NCI-H1105 (cell line): Measurements from ENCODE around the gene FALEC.
"Not testable (repeated sequence)": the region's sequence is repeated elsewhere in the genome, so short reads cannot be mapped to it uniquely, and the experiment has no call there.

Source experiments
- DNase-seq: peaks from one replicate; lab custom pipeline; 2025; lab: John Stamatoyannopoulos, UW

Gene FALEC

DNA sequence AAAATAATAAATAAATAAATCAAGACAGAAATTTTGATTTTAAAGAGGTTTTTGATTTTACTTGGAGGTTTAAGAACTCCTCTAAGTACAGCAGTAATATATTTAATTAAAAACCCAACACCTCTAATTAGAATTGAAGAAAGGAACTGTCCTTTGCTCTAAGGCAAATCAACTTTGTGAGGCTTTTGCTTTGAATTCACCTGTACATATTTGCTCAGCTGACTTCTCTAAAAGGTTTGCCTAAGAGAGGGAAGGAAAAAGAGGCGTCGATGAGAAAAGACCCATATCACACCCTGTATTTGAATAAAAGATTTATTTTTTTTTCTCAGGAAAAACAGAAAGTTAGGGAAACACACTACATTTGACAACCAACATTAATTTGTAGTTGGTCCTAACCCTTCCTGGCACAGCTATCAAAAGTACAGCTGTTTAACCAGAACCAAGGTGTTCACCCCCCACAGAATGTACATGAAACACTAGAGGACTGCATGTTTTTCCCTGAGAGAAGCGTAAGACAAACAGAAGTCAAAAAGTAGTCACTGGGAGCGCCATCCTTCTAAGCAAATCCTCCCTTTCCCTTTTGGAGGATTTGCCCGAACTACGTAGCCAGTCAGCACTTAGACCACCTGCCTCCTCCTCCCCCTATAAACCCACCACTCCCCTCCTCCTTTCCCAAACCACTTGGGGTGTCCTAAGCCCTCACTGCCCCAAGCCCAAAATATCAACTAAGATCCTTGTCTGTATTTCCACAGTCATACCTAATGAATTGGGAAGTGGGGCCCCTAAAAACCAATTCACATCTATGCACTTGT lies 58.9 kb downstream of the FALEC start:
- no peak for DNase-seq

DNA sequence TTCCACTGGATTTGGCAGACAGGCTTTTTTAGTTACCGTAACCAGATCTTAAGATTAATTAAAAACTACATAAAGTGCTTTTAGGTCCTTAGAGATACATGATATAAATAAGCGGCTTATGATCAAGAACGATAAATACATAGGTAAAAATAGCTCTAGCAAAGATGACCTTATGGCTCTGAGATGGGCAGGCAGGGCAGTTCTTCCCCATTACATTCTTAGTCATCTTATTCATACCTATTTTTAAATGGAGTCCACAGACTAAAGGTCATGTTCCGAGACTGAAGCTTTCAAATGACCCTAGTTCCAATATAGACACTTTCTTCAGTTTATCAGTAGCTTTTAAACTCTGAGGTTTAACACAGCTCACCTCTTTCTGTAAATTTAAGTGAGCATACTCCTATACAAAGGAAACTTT lies 59.5 kb downstream of the FALEC start:
- no peak for DNase-seq

DNA sequence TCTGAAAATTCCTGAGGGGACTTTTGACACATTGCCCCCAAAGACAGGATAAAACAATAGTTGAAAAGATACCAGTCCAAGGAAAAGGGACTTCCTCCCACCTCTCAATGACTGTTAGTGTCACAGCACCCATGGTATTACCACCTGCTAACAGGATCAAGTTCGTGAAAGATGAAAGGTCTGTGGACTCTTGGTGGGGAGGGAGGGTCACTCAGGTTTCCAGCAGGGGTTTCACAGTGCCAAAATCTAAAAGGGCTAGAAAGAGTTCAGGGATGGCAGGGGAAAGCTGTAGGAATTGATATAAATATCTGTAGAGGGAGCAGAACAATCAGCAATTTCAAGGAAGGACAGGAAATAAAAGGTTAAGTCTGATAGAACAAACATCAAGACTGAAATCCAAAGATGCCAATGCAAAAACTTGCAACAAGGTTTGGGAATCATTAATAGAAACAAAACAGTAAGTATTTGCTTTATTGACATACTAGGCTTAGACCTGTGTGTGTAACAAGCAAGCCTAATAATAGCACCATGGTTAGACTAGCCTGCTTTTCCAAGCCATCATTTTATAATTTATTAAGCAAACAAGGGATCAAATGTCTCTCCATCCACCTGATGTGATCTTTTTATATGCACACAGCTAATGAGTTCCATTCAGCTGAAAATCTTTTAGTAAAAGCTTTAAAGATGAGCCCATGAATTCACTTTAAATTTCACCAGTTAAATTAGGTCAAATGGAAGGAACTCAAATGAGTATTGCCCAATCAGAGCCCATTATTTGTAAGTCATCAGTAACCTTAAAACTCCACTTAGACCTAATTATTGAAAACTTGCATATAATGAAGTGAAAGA lies 60.2 kb downstream of the FALEC start:
- DNase-seq = peak; percentile 19

DNA sequence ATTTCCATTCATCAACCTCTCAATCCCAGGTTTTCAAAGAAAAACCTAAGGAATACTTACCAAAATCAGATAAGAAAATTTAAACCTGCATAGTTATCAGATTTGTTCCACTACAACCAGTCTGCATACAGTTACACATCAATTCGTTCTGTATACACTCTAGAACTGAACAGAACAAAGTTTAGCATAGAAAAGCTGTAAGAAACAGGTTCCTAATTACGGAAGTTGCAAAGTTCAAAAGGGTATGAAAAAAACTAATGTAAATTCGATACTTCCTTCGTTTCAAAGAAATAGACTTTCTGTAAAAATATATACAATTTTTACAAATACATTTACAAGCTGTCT lies 60.8 kb downstream of the FALEC start:
- no peak for DNase-seq

DNA sequence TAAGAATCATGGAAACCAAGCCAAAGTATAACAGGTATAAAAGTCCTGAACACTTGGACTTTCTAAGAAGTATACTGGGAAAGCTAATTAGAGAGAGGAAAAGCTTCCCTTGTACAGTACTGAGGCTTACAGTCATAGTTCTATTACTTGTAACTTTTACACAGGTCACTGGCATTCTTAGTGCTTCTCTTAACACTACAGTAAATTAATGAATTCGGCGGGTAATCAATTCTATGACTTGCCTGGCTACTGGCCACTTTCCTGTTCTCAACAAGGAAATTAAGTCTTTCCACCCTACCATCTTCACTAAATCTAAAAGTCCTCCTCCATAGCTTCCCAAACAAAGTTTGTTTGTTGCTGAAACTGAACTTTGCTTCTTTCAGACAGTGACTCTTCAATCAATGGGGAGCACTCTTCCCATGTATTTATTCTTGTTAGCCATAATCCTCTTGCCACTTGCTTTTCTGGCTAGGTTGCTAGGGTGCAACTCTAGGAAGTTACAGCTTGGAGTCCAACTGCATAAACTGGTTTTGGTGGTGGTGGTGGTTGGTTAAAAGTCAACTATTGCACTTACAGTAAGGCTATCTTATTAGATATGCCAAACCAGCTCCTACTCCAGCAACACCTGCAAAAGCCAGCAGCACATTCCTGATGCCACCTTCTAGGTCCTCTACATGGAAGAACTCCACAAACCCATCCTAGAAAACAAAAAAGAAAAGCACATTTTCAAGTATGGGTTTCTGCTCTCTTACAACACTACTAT lies 61.4 kb downstream of the FALEC start:
- no peak for DNase-seq

DNA sequence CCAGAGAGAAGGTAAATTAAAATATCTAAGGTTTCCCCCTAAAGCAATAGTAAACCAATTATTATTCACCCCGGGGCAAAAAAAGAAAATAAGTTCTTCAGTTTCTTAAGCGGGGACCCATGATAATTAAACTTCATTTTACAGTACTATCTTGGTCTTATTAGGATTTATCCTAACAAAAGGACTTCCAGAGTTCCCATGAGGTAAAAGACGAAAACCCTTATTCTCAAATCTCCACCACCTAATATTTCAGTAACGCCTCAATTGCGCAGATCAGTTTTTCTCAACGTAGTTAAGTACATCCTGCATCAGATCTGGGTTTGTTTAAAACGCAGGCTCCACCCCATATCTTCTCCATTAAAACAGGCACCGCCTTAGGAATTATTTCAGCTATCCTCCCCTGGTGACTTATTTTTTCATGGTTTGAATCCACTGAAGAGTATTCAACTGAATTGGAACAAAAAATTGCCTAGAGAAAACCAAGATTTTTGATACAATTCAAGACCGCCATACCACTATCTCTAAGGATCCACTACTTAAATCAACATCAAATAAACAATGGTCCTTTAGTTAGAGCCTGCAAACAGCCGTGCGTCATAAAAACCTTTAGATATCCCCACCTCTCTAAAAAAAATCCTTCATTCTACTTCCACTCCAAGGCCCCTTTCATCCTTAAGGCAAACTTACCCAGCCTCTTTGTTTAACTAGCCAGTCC lies 62.2 kb downstream of the FALEC start:
- no peak for DNase-seq

DNA sequence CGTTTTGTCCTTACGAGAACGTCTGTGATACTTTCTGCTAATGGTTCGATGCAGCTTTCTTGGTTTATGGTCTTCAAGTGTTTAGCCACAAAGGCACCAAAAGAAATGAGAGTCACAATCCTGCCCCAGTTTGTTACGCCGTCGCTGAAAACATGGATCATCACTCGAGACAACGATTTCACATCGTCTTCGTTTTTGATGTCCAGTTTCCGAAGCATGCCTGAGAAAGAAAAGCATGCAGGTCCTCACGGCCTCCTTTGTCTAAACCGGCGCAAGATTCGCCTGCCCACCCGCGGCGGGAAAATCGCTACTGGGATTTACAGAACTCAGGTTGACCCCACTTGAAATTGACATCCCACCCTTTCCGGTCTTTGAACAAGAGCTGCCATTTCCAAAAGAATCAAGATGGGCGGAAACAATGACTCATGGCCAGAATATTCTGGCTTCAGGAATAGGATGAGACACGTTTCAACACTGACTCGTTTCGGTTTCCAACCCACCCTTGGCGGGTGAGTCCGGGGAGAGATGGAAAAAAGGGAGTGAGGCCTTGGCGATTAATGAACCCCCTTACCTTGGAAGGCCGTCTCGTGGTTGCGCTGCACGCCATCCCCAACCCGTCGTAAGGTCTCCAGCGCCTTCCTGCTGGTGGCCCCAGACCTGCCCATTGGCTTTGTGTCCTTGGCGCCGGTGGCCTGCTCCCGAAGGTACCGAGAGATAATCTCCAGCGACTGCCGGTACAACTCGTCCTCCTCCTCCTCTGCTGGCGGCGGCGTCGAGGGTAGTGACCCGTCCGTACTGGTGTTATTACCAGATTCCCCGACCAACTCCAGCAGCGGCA lies 62.9 kb downstream of the FALEC start:
- peak; percentile 50 for DNase-seq

DNA sequence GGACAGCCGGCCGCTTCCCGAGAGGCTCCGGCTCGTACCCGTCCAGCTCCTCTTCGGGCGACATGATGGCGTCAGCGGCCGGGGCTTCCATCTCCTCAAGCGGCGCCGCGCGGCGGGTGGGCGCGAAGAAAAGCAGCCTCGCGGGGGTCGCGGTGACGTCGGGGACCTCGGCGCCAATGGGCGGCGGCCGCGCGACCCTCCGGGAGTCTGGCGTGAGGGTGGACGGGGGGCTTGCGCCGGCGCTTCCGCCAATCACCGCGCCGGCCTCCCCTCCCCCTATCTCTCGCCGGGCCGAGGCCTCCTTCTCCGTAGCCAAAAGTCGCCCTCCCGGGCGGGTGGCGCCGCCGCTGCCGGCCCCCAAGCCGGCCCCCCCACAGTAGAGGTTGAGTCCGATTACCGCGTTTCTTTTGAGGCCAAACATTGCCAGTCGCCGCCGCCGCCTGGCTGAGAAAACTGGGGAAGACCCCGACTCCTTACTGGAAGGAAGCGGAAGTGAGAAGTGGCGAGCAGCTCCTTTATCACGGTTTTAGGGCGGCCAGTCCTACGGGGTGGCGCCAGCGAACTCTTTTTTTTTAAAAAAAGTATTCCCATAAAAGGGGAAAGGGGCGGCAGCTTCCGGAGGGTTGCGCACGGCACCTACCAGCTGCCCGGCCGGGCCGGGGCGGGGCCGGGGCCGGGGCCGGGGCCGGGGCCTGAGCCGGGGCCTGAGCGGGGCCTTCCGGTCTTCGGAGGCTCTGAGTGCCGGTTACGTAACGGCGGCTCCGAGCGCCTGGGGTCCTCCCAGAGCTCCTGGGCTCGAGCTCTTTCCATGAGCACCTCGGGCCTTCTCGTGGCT lies 63.8 kb downstream of the FALEC start, which contains the start of gene MCL1:
TSS of gene MCL1 (minus strand) at position 501 of the 835 bp plus-strand sequence. CDS start at position 421, 80 bp downstream.
- DNase-seq = peak; percentile 95

DNA sequence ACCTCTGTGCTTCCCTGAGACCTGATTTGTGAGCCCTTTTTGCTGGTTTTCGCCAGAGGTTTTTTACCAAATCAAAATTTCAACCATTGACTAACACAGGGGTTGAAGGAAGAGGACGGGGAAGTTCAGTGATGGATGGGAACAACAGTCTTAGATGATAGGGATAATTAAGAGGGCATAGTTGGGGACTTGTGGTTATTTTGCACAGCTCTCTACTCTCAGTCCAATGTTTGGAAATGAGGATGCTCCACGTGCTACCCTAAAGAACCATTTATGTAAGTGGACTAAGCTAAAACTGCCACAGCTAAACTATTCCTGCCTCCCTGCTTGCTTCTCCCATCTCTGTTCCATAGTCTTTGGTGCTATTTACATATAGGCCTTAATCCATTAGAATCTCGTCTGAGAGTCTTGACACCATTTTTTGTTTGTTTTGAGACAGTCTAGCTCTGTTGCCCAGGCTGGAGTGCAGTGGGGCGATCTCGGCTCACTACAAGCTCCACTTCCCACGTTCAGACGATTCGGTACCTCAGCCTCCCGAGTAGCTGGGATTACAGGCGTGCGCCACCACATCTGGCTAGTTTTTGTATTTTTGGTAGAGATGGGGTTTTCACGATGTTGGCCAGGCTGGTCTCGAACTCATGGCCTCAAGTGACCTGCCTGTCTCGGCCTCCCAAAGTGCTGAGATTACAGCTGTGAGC lies 64.5 kb downstream of the FALEC start:
- no peak for DNase-seq

DNA sequence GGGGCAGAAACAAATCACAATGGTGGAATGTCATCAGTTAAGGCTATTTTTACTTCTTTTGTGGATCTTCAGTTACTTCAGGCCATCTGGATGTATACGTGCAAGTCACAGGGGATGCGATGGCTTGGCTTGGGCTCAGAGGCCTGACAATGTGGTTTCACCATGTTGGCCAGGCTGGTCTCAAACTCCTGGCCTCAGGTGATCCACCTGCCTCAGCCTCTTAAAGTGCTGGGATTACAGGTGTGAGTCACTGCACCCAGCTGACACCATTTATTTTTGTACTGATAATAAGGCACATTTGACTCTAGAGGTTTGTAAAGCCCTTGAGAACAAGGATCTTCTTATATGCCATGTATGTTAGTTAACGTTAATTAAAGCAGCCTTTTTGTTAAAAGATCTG lies 65.4 kb downstream of the FALEC start:
- DNase-seq = not testable (repeated sequence)

DNA sequence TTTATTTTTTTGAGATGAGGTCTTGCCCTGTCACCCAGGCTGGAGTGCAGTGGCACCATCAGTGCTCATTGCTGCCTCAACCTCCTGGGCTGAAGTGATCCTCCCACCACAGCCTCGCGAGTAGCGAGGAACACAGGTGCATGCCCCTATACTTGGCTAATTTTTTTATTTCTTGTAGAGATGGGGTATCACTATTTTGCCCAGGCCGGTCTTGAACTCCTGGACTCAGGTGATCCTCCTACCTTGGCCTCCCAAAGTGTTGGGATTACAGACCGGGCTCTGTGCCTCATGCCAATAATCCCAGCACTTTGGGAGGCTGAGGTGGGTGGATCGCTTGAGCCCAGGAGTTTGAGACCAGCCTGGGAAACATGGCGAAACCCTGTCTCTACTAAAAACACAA lies 65.9 kb downstream of the FALEC start:
- not testable (repeated sequence) for DNase-seq

DNA sequence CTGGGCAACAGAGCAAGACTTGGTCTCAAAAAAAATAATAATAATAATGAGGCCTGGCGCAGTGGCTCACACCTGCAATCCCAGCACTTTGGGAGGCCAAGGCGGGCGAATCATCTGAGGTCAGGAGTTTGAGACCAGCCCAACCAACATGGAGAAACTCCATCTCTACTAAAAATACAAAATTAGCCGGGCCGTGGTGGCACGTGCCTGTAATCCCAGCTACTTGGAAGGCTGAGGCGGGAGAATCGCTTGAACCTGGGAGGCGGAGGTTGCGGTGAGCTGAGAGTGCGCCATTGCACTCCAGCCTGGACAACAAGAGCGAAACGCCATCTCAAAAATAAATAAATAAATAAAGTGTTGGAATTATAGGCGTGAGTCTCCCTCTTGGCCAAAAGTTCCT lies 66.4 kb downstream of the FALEC start:
- DNase-seq = not testable (repeated sequence)

DNA sequence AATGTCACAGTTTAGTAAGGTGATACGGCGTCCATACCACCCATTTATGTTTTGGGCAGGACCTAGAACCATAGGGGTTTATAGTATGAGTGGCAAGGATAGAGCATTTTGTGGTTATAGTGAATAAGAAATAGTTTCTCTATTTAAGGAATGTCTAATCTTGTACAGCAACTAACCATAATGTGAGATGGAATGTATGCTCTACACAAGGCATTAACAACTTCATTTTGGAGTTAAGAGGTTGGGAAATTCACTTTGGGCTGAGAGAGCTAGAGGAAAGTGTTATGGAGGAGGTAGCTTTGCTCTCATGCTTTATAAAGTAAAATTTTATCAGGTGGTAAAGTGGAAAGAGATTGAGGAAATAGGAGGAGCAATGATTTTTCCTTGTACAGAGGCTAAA lies 66.8 kb downstream of the FALEC start:
- DNase-seq = no peak
